H9 (cell line): ENCODE data around the gene IFIH1. TPM values are rescaled to one million over a fixed set of nuclear protein-coding genes. Genes with fewer than 3 reads are reported as not detected.

Source experiments
- DNase-seq: peaks from one replicate; pipeline ENCODE4 v3.0.0-alpha.2; 2017
- H2AFZ ChIP-seq: one replicate; pipeline ENCODE4 v1.6.1; 2013; ENCODE audit warnings: mild to moderate bottlenecking, low read length, control low read depth, moderate library complexity
- H2AK5ac ChIP-seq: 2 replicates; pipeline ENCODE4 v1.6.1; 2013; ENCODE audit warnings: low read length, control low read depth, mixed read lengths; ENCODE audit not compliant: insufficient read length
- H2BK120ac ChIP-seq: one replicate; pipeline ENCODE4 v1.6.1; 2013; ENCODE audit warnings: low read depth, mild to moderate bottlenecking, low read length, control low read depth, inconsistent platforms; ENCODE audit not compliant: poor library complexity, severe bottlenecking
- H2BK12ac ChIP-seq: 2 replicates; pipeline ENCODE4 v1.6.1; 2013; ENCODE audit warnings: low read length, control low read depth, mixed read lengths, low read depth; ENCODE audit not compliant: insufficient read length
- H2BK15ac ChIP-seq: 2 replicates; pipeline ENCODE4 v1.6.1; 2013; ENCODE audit warnings: low read depth, low read length, control low read depth
- H2BK20ac ChIP-seq: one replicate; pipeline ENCODE4 v1.6.1; 2013; ENCODE audit warnings: low read depth, mild to moderate bottlenecking, low read length, control low read depth, inconsistent platforms; ENCODE audit not compliant: poor library complexity, severe bottlenecking
- H2BK5ac ChIP-seq: 2 replicates; pipeline ENCODE4 v1.6.1; 2013; ENCODE audit warnings: low read length, control low read depth, mixed read lengths; ENCODE audit not compliant: insufficient read length
- H3K14ac ChIP-seq: 2 replicates; pipeline ENCODE4 v1.6.1; 2013; ENCODE audit warnings: low read length, control low read depth; ENCODE audit not compliant: insufficient read depth
- H3K18ac ChIP-seq: 2 replicates; pipeline ENCODE4 v1.6.1; 2013; ENCODE audit warnings: low read depth, mild to moderate bottlenecking, mixed read lengths, low read length, control low read depth; ENCODE audit not compliant: insufficient read length
- H3K23ac ChIP-seq: 2 replicates; pipeline ENCODE4 v1.6.1; 2013; ENCODE audit warnings: low read length, control low read depth, mixed read lengths, low read depth; ENCODE audit not compliant: insufficient read length
- H3K23me2 ChIP-seq: 2 replicates; pipeline ENCODE4 v1.6.1; 2013; ENCODE audit warnings: low read depth, mild to moderate bottlenecking, mixed read lengths, low read length, control low read depth; ENCODE audit not compliant: insufficient read length, poor library complexity, severe bottlenecking
- H3K27ac ChIP-seq: 2 replicates; pipeline ENCODE4 v1.5.1; 2013; ENCODE audit warnings: low read length, control low read depth, mixed read lengths, low read depth; ENCODE audit not compliant: insufficient read length
- H3K27me3 ChIP-seq: 2 replicates; pipeline ENCODE4 v1.6.1; 2013; ENCODE audit warnings: low read length, control low read depth, inconsistent platforms; ENCODE audit not compliant: insufficient read depth
- H3K4ac ChIP-seq: 2 replicates; pipeline ENCODE4 v1.6.1; 2013; ENCODE audit warnings: low read depth, mild to moderate bottlenecking, control low read depth, inconsistent platforms, low read length, moderate library complexity
- H3K4me1 ChIP-seq: 2 replicates; pipeline ENCODE4 v1.6.1; 2013; ENCODE audit warnings: low read length, control low read depth, inconsistent platforms; ENCODE audit not compliant: insufficient read depth
- H3K4me2 ChIP-seq: 2 replicates; pipeline ENCODE4 v1.6.1; 2013; ENCODE audit warnings: low read length, control low read depth, mixed read lengths; ENCODE audit not compliant: insufficient read length, insufficient read depth
- H3K56ac ChIP-seq: 2 replicates; pipeline ENCODE4 v1.6.1; 2013; ENCODE audit warnings: low read depth, mild to moderate bottlenecking, mixed read lengths, low read length, control low read depth; ENCODE audit not compliant: insufficient read length
- H3K79me1 ChIP-seq: 2 replicates; pipeline ENCODE4 v1.6.1; 2013; ENCODE audit warnings: low read depth, mild to moderate bottlenecking, moderate library complexity, low read length, control low read depth, inconsistent platforms; ENCODE audit not compliant: insufficient read depth, poor library complexity, severe bottlenecking
- H3K79me2 ChIP-seq: 2 replicates; pipeline ENCODE4 v1.6.1; 2013; ENCODE audit warnings: low read length, control low read depth, inconsistent platforms; ENCODE audit not compliant: insufficient read depth
- H3K9ac ChIP-seq: 2 replicates; pipeline ENCODE4 v1.6.1; 2013; ENCODE audit warnings: low read length, control low read depth, mixed read lengths; ENCODE audit not compliant: insufficient read length; ENCODE audit errors: extremely low read depth
- H3K9me3 ChIP-seq: one replicate; pipeline ENCODE4 v1.6.1; 2013; ENCODE audit warnings: low read depth, low read length, inconsistent platforms; ENCODE audit not compliant: control insufficient read depth
- H3T11ph ChIP-seq: one replicate; pipeline ENCODE4 v1.6.1; 2013; ENCODE audit warnings: mild to moderate bottlenecking, low read length, control low read depth, inconsistent platforms
- H4K20me1 ChIP-seq: one replicate; pipeline ENCODE4 v1.6.1; 2013; ENCODE audit not compliant: control insufficient read depth, insufficient read length, insufficient read depth
- H4K5ac ChIP-seq: 2 replicates; pipeline ENCODE4 v1.6.1; 2013; ENCODE audit warnings: low read depth, mild to moderate bottlenecking, mixed read lengths, low read length, control low read depth; ENCODE audit not compliant: insufficient read length
- H4K8ac ChIP-seq: replicated peaks from 2 replicates; pipeline ENCODE4 v1.6.1; 2013; ENCODE audit warnings: low read length, control low read depth, mixed read lengths, low read depth; ENCODE audit not compliant: insufficient read length
- H4K91ac ChIP-seq: 2 replicates; pipeline ENCODE4 v1.6.1; 2013; ENCODE audit warnings: low read depth, mild to moderate bottlenecking, moderate library complexity, mixed read lengths, low read length, control low read depth; ENCODE audit not compliant: insufficient read length
- H3K27ac Mint-ChIP-seq, 3 experiments: 2 replicates in 2 of 3; 3 replicates in 1 of 3; pipeline ENCODE4 v1.8.0; 2020 to 2021; ENCODE audit warnings: mixed read lengths in 3 of 3, mild to moderate bottlenecking in 1 of 3, moderate library complexity in 1 of 3
- H3K27me3 Mint-ChIP-seq: 2 replicates; pipeline ENCODE4 v1.8.0; 2021; ENCODE audit warnings: low read depth, mild to moderate bottlenecking, moderate library complexity, mixed read lengths
- H3K36me3 Mint-ChIP-seq, 3 experiments: 2 replicates in 2 of 3; 3 replicates in 1 of 3; pipeline ENCODE4 v1.8.0; 2020 to 2021; ENCODE audit warnings: low read depth in 3 of 3, mixed read lengths in 3 of 3; ENCODE audit not compliant: insufficient read depth in 1 of 3
- H3K4me1 Mint-ChIP-seq, 2 experiments: 2 replicates each; pipeline ENCODE4 v1.8.0; 2020; ENCODE audit warnings: mixed read lengths in 2 of 2
- H3K4me3 Mint-ChIP-seq, 2 experiments: 2 replicates in 1 of 2; 3 replicates in 1 of 2; pipeline ENCODE4 v1.8.0; 2020 to 2021; ENCODE audit warnings: mild to moderate bottlenecking in 2 of 2, mixed read lengths in 2 of 2, moderate library complexity in 1 of 2
- H3K9me3 Mint-ChIP-seq, 2 experiments: 2 replicates in 1 of 2; 3 replicates in 1 of 2; pipeline ENCODE4 v1.8.0; 2020; ENCODE audit warnings: mild to moderate bottlenecking in 2 of 2, mixed read lengths in 2 of 2, moderate library complexity in 1 of 2
- WGBS: extraction: QIAGEN DNeasy Blood & Tissue Kit; methylation state at CpG from one replicate; pipeline ENCODE4 v1.1.7; 2013; ENCODE audit warnings: missing lambda C conversion rate, low lambda C conversion rate, mixed read lengths; ENCODE audit not compliant: insufficient read length; ENCODE audit errors: extremely low coverage; 5-methylcytosine and 5-hydroxymethylcytosine counted together
- total RNA-seq: library from RNA; stranded (reverse); gene quantifications from 2 replicates; pipeline ENCODE4 v1.2.1, GENCODE V29; 2021
- TF ChIP-seq, protein P1 (sequence below): fragments of 200-600 bp; sonication (generic); conservative IDR thresholded peaks from 3 replicates; pipeline ENCODE4 v1.8.0; 2021; ENCODE audit warnings: antibody characterized with exemption, mild to moderate bottlenecking

Gene IFIH1
- total RNA-seq, 1 experiment from 2014 or later = 0.81 TPM

- WGBS = no CpG with 5 or more reads among the region's 2 CpGs
- no peaks in the 10 kb centered on the region for H3K36me3 Mint-ChIP-seq
- TF ChIP-seq, protein P1, sequence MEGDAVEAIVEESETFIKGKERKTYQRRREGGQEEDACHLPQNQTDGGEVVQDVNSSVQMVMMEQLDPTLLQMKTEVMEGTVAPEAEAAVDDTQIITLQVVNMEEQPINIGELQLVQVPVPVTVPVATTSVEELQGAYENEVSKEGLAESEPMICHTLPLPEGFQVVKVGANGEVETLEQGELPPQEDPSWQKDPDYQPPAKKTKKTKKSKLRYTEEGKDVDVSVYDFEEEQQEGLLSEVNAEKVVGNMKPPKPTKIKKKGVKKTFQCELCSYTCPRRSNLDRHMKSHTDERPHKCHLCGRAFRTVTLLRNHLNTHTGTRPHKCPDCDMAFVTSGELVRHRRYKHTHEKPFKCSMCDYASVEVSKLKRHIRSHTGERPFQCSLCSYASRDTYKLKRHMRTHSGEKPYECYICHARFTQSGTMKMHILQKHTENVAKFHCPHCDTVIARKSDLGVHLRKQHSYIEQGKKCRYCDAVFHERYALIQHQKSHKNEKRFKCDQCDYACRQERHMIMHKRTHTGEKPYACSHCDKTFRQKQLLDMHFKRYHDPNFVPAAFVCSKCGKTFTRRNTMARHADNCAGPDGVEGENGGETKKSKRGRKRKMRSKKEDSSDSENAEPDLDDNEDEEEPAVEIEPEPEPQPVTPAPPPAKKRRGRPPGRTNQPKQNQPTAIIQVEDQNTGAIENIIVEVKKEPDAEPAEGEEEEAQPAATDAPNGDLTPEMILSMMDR = no peak
Measured at GRCh38 chr2:162293122-162293786, 25.2 kb downstream of the IFIH1 start.

More at GRCh38 chr2:162293122-162293786, 25.2 kb downstream of the IFIH1 start:
- H2BK20ac ChIP-seq = no peak overlapping the region
- H3K4me1 ChIP-seq = no peaks in the 10 kb centered on the region; the same call in 1 of the 2 replicates
- no peaks in the 10 kb centered on the region for H3K9me3 Mint-ChIP-seq
- no peak overlapping the region for H4K5ac ChIP-seq
- no peak overlapping the region for H3K9ac ChIP-seq
- H3K9me3 ChIP-seq = no peaks in the 10 kb centered on the region
- no peak overlapping the region for H3K23ac ChIP-seq
- H3K14ac ChIP-seq = no peak overlapping the region
- H3K4me2 ChIP-seq = no peak overlapping the region
- H3K27ac Mint-ChIP-seq = no peak overlapping the region
- H3K27ac ChIP-seq = no peak overlapping the region
- no peak overlapping the region for H2BK5ac ChIP-seq
- no peaks in the 10 kb centered on the region for H3K27me3 Mint-ChIP-seq
- H3T11ph ChIP-seq = no peak overlapping the region
- no peak overlapping the region for H3K4ac ChIP-seq
- H4K20me1 ChIP-seq = no peaks in the 10 kb centered on the region
- H2AK5ac ChIP-seq = no peak overlapping the region
- no peak for DNase-seq
- H3K27me3 ChIP-seq = no peaks in the 10 kb centered on the region
- H3K18ac ChIP-seq = no peak overlapping the region
- H4K91ac ChIP-seq = no peak overlapping the region
- H3K4me1 Mint-ChIP-seq = no peaks in the 10 kb centered on the region
- no peaks in the 10 kb centered on the region for H3K79me1 ChIP-seq
- H2BK12ac ChIP-seq = no peak overlapping the region
- no peaks in the 10 kb centered on the region for H3K79me2 ChIP-seq
- no peak overlapping the region for H3K4me3 Mint-ChIP-seq
- no peak overlapping the region for H2AFZ ChIP-seq
- no peak overlapping the region for H2BK15ac ChIP-seq
- no peak overlapping the region for H4K8ac ChIP-seq
- no peak overlapping the region for H3K56ac ChIP-seq
- no peak overlapping the region for H2BK120ac ChIP-seq
- H3K23me2 ChIP-seq = no peaks in the 10 kb centered on the region
